Left ventricle myocardium inferior (tissue), 1 donor: ENCODE results near the gene SLC48A1. TPM values are rescaled to one million over a fixed set of nuclear protein-coding genes. Genes with fewer than 3 reads are reported as not detected.
A peak's percentile ranks its signal among the peaks of the same experiment; 100 is the strongest.

Source experiments
- DNase-seq: peaks from one replicate; pipeline ENCODE4 v3.0.0-alpha.2; 2020
- H3K27ac ChIP-seq: fragments of 200-600 bp; replicated peaks from 2 replicates; pipeline ENCODE4 v1.8.0; 2021
- H3K27me3 ChIP-seq: fragments of 200-600 bp; 2 replicates; pipeline ENCODE4 v1.8.0; 2021; ENCODE audit warnings: low read depth
- H3K36me3 ChIP-seq: fragments of 200-600 bp; 2 replicates; pipeline ENCODE4 v1.8.0; 2021
- H3K4me1 ChIP-seq: fragments of 200-600 bp; 2 replicates; pipeline ENCODE4 v1.8.0; 2021
- H3K4me3 ChIP-seq: fragments of 200-600 bp; 2 replicates; pipeline ENCODE4 v1.8.0; 2021; ENCODE audit warnings: mild to moderate bottlenecking, moderate library complexity
- H3K9me3 ChIP-seq: fragments of 200-600 bp; replicated peaks from 2 replicates; pipeline ENCODE4 v1.8.0; 2021
- CTCF ChIP-seq: fragments of 200-600 bp; IDR thresholded peaks from 2 replicates; pipeline ENCODE4 v1.8.0; 2021; ENCODE audit warnings: antibody characterized with exemption, mild to moderate bottlenecking, borderline replicate concordance
- intact Hi-C: fragments of 100-400 bp; cut with micrococcal nuclease; formaldehyde crosslinking; loops from one replicate; pipeline ENCODE4 v1.11.0; 2022
- long read RNA-seq: library from polyadenylated mRNA; unstranded; transcript quantifications from one replicate; pipeline ENCODE4 v2.0.0, GENCODE V29; 2021
- total RNA-seq: library from RNA; stranded (reverse); fragmentation: NEBNext Ultra II Directional; extraction: Animal tissue kit (Norgen Biotek cat#: 25700); gene quantifications from one replicate; pipeline ENCODE4 v1.2.1, GENCODE V29; 2021
- donor health status: DM: no; HTN: yes; CAD: no; lungs with severe emphysema.

Gene SLC48A1
- total RNA-seq, result 25.3 TPM
- long read RNA-seq, transcript SLC48A1-201 (3 exons, 3,010 nt), result major isoform, 85 of 96 reads
- long read RNA-seq, partial matches to known transcripts, result 1 of 96 reads
- long read RNA-seq, other reads (novel, unspliced or antisense), result 9 of 96 reads

- DNase-seq, result peak; percentile 80
- Histone ChIP-seq H3K4me1 (peaks cover 70% of the 10 kb centered on the region), H3K27ac (peak within 1 kb of the TSS; percentile 90), H3K36me3 (no peaks in the 10 kb centered on the region), H3K9me3 (no peaks in the 10 kb centered on the region), H3K4me3 (peak within 1 kb of the TSS; percentile 98), H3K27me3 (no peaks in the 10 kb centered on the region)
- intact Hi-C loops, result loop anchor here (10.0 kb wide), 1 partner anchor 62 kb away; no protein-coding TSS in a partner anchor
- TF ChIP-seq CTCF, result peak; percentile 54
Observed at GRCh38 chr12:47773062-47773857, at the start of gene SLC48A1. Gene SLC48A1 (plus strand): TSS chr12:47773238. CDS start chr12:47773305, 67 bp downstream.

GRCh38 chr12:47725091-47725772 is 47.8 kb upstream of the SLC48A1 start, which contains the start of gene ENDOU:
Gene ENDOU (minus strand): TSS chr12:47725490. CDS start chr12:47725413, 77 bp downstream.
- no peak within 1 kb of the TSS for H3K27ac ChIP-seq
- peaks cover 22% of the 10 kb centered on the region for H3K4me1 ChIP-seq
- intact Hi-C loops, result no loop called here
- H3K27me3 ChIP-seq, result no peaks in the 10 kb centered on the region
- H3K9me3 ChIP-seq, result no peaks in the 10 kb centered on the region
- no peak for TF ChIP-seq CTCF
- H3K4me3 ChIP-seq, result no peak within 1 kb of the TSS
- no peaks in the 10 kb centered on the region for H3K36me3 ChIP-seq
- no peak for DNase-seq

GRCh38 chr12:47725893-47726292 is 47.1 kb upstream of the SLC48A1 start:
- H3K36me3 ChIP-seq, result no peaks in the 10 kb centered on the region

GRCh38 chr12:47729233-47729632 is 43.8 kb upstream of the SLC48A1 start:
- no peak for DNase-seq
- intact Hi-C loops, result no loop called here
- peak overlapping the region; percentile 63 for H3K27ac ChIP-seq

More at GRCh38 chr12:47725893-47726292, 47.1 kb upstream of the SLC48A1 start:
- no peak overlapping the region for H3K27ac ChIP-seq
- DNase-seq, result no peak
- H3K4me3 ChIP-seq, result no peak overlapping the region
- H3K9me3 ChIP-seq, result no peaks in the 10 kb centered on the region
- intact Hi-C loops, result no loop called here
- no peaks in the 10 kb centered on the region for H3K27me3 ChIP-seq
- H3K4me1 ChIP-seq, result peaks cover 29% of the 10 kb centered on the region
- no peak for TF ChIP-seq CTCF

More at GRCh38 chr12:47729233-47729632, 43.8 kb upstream of the SLC48A1 start:
- H3K4me3 ChIP-seq, result no peak overlapping the region
- H3K36me3 ChIP-seq, result no peaks in the 10 kb centered on the region
- peaks cover 55% of the 10 kb centered on the region for H3K4me1 ChIP-seq
- no peaks in the 10 kb centered on the region for H3K9me3 ChIP-seq
- TF ChIP-seq CTCF, result no peak
- no peaks in the 10 kb centered on the region for H3K27me3 ChIP-seq
